Ovary (tissue), 3 donors: ENCODE measurements around the gene ELAVL1.

Experiments used
- EP300 ChIP-seq: sonication (generic); formaldehyde crosslinking; IDR thresholded peaks from one replicate; pipeline ENCODE4 v1.6.1; 2017; ENCODE audit warnings: antibody characterized with exemption
- TF ChIP-seq, protein P1 (sequence below), 3 donors: fragments of 450-650 bp in 2 of 3; fragments of 200-600 bp in 1 of 3; IDR thresholded peaks; one replicate each; pipeline versions ENCODE4 v1.5.1 to v1.8.0; 2016 to 2022; ENCODE audit warnings: antibody characterized with exemption in 3 of 3, mild to moderate bottlenecking in 1 of 3
- donor health status: DM: no; HTN: no; CAD: no.

DNA sequence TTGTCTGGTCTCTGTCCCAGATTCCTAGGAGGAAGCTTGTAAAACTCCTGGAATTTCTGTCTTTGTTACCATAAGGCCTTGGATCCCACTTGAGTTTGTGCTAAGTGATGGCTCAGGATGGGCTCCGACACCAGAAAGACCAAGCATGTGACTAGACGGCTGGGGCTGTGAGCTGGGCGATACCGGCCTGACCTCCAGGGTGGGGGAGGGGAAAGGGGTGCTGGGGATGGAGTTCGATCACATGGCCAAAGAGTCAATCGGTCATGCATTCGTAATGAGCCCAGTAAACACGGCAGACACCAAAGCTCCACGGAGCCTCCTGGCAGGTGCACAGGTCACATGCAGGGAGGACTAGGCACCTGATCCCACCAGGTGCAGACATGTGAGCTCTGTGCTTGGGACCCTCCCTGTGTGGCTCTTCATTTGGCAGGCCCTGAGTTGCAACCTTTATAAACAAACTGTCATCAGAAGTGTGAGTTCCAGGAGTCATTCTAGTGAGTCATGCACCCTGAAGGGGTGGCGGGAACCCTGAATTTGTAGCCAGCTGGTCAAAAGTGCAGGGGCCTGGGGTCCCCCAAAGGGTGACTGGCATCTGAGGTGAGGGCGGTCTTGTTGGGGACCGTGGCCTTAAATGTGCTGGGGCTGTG is 27.1 kb downstream of the ELAVL1 start:
- TF ChIP-seq, protein P1, sequence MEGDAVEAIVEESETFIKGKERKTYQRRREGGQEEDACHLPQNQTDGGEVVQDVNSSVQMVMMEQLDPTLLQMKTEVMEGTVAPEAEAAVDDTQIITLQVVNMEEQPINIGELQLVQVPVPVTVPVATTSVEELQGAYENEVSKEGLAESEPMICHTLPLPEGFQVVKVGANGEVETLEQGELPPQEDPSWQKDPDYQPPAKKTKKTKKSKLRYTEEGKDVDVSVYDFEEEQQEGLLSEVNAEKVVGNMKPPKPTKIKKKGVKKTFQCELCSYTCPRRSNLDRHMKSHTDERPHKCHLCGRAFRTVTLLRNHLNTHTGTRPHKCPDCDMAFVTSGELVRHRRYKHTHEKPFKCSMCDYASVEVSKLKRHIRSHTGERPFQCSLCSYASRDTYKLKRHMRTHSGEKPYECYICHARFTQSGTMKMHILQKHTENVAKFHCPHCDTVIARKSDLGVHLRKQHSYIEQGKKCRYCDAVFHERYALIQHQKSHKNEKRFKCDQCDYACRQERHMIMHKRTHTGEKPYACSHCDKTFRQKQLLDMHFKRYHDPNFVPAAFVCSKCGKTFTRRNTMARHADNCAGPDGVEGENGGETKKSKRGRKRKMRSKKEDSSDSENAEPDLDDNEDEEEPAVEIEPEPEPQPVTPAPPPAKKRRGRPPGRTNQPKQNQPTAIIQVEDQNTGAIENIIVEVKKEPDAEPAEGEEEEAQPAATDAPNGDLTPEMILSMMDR (IDR thresholded peaks at IDR 0.05) = no peak
- no peak for TF ChIP-seq EP300
